ENCODE data around the gene LANCL3. TPM values are rescaled to one million over a fixed set of nuclear protein-coding genes. Genes with fewer than 3 reads are reported as not detected.
"Not testable (repeated sequence)": the region's sequence is repeated elsewhere in the genome, so short reads cannot be mapped to it uniquely, and the experiment has no call there.

LANCL3 gene
- total RNA-seq, 2 experiments from 2014 or later, result 0.04 TPM; not detected in 1

DNA sequence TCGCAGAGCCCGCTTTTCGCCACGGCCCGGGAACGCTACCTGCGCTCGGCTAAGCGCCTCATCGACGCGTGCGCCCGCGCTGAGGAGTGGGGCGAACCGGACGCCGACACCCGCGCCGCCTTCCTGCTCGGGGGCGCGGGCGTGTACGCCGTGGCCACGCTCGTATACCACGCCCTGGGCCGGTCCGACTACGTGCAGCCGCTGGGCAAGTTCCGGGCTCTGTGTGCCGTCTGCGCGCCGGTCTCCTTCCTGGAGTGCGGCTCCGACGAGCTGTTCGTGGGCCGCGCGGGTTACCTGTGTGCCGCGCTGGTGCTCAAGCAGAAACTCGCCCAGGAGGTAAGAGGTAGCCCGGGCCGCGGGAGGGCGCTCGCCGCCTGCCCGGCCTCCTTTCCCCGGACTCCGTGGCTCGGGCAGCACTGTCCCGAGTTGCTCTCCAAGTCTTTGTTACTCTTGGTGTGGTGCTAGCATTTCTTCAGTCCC lies 687 bp downstream of the LANCL3 start:
- H3K4me3 ChIP-seq (ENCODE audit: low read depth, low read length, poor library complexity, severe bottlenecking); H3K4me2 ChIP-seq (ENCODE audit: low read length); H3K36me3 ChIP-seq (ENCODE audit: insufficient read depth, low read length); H4K20me1 ChIP-seq (ENCODE audit: insufficient read depth, low read length); H3K9me2 ChIP-seq (ENCODE audit: insufficient read depth, low read length); H2AFZ ChIP-seq (ENCODE audit: low read length); CTCF ChIA-PET (ENCODE audit: unreplicated experiment); POLR2A ChIA-PET; H3K9me3 ChIP-seq (ENCODE audit: low read length); H3K4me1 ChIP-seq (ENCODE audit: insufficient read depth, low read length, poor library complexity, severe bottlenecking); H3K27ac ChIP-seq (ENCODE audit: low read depth, low read length, poor library complexity, severe bottlenecking); intact Hi-C loops (cut with micrococcal nuclease; ENCODE audit: unreplicated experiment); DNase-seq (ENCODE audit: low spot score); H3K79me2 ChIP-seq (ENCODE audit: insufficient read depth, low read depth, low read length); BruUV-seq (replicated peaks): not testable (repeated sequence)

DNA sequence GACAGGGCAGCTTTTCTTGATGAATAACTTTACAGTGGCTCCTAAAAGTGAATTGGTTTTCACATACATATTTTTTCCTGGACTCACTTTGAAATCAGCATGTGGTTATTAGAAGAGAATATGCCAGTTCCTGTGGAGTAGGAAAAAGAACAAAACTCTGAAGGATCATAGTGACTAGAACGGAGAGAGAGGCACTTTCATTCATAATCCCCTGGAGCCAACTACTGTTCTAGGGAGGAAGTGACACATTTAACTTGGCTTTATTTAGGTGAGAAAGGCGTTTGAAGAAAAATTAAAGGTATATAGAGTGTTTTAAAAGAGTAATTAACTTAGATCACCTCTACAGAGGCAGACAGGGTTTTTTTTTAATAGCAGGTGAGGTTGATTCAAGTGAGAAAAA lies 1.7 kb downstream of the LANCL3 start:
- H3K4me1 ChIP-seq (ENCODE audit: insufficient read depth, low read length, poor library complexity, severe bottlenecking); H3K4me2 ChIP-seq (ENCODE audit: low read length); H3K36me3 ChIP-seq (ENCODE audit: insufficient read depth, low read length); BruUV-seq (replicated peaks); intact Hi-C loops (cut with micrococcal nuclease; ENCODE audit: unreplicated experiment); POLR2A ChIA-PET; DNase-seq (ENCODE audit: low spot score); H3K4me3 ChIP-seq (ENCODE audit: low read depth, low read length, poor library complexity, severe bottlenecking); CTCF ChIA-PET (ENCODE audit: unreplicated experiment); H4K20me1 ChIP-seq (ENCODE audit: insufficient read depth, low read length); H3K27ac ChIP-seq (ENCODE audit: low read depth, low read length, poor library complexity, severe bottlenecking); H2AFZ ChIP-seq (ENCODE audit: low read length); H3K9me2 ChIP-seq (ENCODE audit: insufficient read depth, low read length); H3K9me3 ChIP-seq (ENCODE audit: low read length); H3K79me2 ChIP-seq (ENCODE audit: insufficient read depth, low read depth, low read length): not testable (repeated sequence)

DNA sequence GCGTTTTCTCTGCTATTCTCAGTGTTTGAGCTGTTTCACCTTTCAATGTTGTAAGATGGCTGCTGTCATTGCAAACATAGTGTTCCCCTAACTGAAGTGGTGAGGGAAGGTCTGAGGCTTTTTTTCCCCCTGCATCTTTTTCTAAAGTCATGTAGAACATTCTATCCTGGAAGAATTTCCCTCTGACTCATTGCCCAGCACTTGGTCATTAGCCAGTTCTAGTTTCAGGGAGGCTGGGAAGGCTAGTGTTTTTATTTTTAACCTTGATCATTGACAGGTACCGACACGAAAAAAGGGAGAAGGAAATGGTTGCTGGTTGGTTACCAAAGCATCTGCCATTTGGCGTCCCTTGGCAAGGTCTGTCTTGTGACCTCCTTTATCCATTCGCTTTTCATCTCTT lies 6.6 kb downstream of the LANCL3 start:
- Histone ChIP-seq H3K27ac (ENCODE audit: low read depth, low read length, poor library complexity, severe bottlenecking) (no peak overlapping the region), H3K4me3 (ENCODE audit: low read depth, low read length, poor library complexity, severe bottlenecking) (no peak overlapping the region), H3K9me2 (ENCODE audit: insufficient read depth, low read length) (no peaks in the 10 kb centered on the region), H3K4me1 (ENCODE audit: insufficient read depth, low read length, poor library complexity, severe bottlenecking) (no peaks in the 10 kb centered on the region), H3K9me3 (ENCODE audit: low read length) (no peaks in the 10 kb centered on the region), H4K20me1 (ENCODE audit: insufficient read depth, low read length) (no peaks in the 10 kb centered on the region), H3K36me3 (ENCODE audit: insufficient read depth, low read length) (no peaks in the 10 kb centered on the region), H2AFZ (ENCODE audit: low read length) (no peak overlapping the region), H3K79me2 (ENCODE audit: insufficient read depth, low read depth, low read length) (no peaks in the 10 kb centered on the region), H3K4me2 (ENCODE audit: low read length) (no peak overlapping the region)
- BruUV-seq (replicated peaks), result no TSS peak
- no peak for TF ChIP-seq EZH2phosphoT487 (IDR thresholded peaks at IDR 0.05; ENCODE audit: borderline replicate concordance, low read depth, low read length)
- TF ChIP-seq, protein P1, sequence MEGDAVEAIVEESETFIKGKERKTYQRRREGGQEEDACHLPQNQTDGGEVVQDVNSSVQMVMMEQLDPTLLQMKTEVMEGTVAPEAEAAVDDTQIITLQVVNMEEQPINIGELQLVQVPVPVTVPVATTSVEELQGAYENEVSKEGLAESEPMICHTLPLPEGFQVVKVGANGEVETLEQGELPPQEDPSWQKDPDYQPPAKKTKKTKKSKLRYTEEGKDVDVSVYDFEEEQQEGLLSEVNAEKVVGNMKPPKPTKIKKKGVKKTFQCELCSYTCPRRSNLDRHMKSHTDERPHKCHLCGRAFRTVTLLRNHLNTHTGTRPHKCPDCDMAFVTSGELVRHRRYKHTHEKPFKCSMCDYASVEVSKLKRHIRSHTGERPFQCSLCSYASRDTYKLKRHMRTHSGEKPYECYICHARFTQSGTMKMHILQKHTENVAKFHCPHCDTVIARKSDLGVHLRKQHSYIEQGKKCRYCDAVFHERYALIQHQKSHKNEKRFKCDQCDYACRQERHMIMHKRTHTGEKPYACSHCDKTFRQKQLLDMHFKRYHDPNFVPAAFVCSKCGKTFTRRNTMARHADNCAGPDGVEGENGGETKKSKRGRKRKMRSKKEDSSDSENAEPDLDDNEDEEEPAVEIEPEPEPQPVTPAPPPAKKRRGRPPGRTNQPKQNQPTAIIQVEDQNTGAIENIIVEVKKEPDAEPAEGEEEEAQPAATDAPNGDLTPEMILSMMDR (conservative IDR thresholded peaks at IDR 0.05; ENCODE audit: low read length), result no peak
- POLR2A ChIA-PET, result no interaction called here
- CTCF ChIA-PET (ENCODE audit: unreplicated experiment), result no interaction called here
- no peak for DNase-seq (ENCODE audit: low spot score)
- intact Hi-C loops (cut with micrococcal nuclease; ENCODE audit: unreplicated experiment), result no loop called here

DNA sequence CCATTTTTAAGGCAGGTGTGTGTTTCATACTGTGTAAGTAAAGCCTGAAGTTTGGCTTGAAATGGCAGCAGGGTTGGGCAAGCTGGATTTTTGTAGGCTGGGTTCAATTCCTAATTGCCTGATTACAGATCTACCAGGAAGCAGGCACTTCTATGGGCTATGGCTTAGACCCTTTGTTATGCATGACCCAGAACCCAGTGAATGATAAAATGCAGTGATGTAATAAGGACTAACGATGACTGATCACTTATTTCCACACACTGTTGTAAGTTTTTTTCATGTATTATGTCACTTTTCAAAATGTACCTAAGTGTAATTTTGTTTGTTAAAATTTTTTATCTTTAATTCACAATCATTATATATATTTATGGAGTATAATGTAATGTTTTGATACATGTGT lies 8.6 kb downstream of the LANCL3 start:
- POLR2A ChIA-PET, result no interaction called here
- BruUV-seq (replicated peaks), result no TSS peak
- Histone ChIP-seq H3K4me1 (ENCODE audit: insufficient read depth, low read length, poor library complexity, severe bottlenecking) (no peaks in the 10 kb centered on the region), H3K36me3 (ENCODE audit: insufficient read depth, low read length) (no peaks in the 10 kb centered on the region), H3K79me2 (ENCODE audit: insufficient read depth, low read depth, low read length) (no peaks in the 10 kb centered on the region), H3K4me2 (ENCODE audit: low read length) (no peak overlapping the region), H3K9me3 (ENCODE audit: low read length) (no peaks in the 10 kb centered on the region), H2AFZ (ENCODE audit: low read length) (no peak overlapping the region), H3K27ac (ENCODE audit: low read depth, low read length, poor library complexity, severe bottlenecking) (no peak overlapping the region), H4K20me1 (ENCODE audit: insufficient read depth, low read length) (no peaks in the 10 kb centered on the region), H3K9me2 (ENCODE audit: insufficient read depth, low read length) (no peaks in the 10 kb centered on the region), H3K4me3 (ENCODE audit: low read depth, low read length, poor library complexity, severe bottlenecking) (no peak overlapping the region)
- CTCF ChIA-PET (ENCODE audit: unreplicated experiment), result no interaction called here
- TF ChIP-seq EZH2phosphoT487 (IDR thresholded peaks at IDR 0.05; ENCODE audit: borderline replicate concordance, low read depth, low read length), result no peak
- TF ChIP-seq, protein P1 (conservative IDR thresholded peaks at IDR 0.05; ENCODE audit: low read length), result no peak
- DNase-seq (ENCODE audit: low spot score), result no peak
- intact Hi-C loops (cut with micrococcal nuclease; ENCODE audit: unreplicated experiment), result no loop called here

- H3K4me1 ChIP-seq (ENCODE audit: insufficient read depth, low read length, poor library complexity, severe bottlenecking); H2AFZ ChIP-seq (ENCODE audit: low read length); H3K9me3 ChIP-seq (ENCODE audit: low read length); intact Hi-C loops (cut with micrococcal nuclease; ENCODE audit: unreplicated experiment); H4K20me1 ChIP-seq (ENCODE audit: insufficient read depth, low read length); BruUV-seq (replicated peaks); H3K4me3 ChIP-seq (ENCODE audit: low read depth, low read length, poor library complexity, severe bottlenecking); H3K4me2 ChIP-seq (ENCODE audit: low read length); POLR2A ChIA-PET; H3K27ac ChIP-seq (ENCODE audit: low read depth, low read length, poor library complexity, severe bottlenecking); H3K36me3 ChIP-seq (ENCODE audit: insufficient read depth, low read length); H3K79me2 ChIP-seq (ENCODE audit: insufficient read depth, low read depth, low read length); CTCF ChIA-PET (ENCODE audit: unreplicated experiment); H3K9me2 ChIP-seq (ENCODE audit: insufficient read depth, low read length); DNase-seq (ENCODE audit: low spot score): not testable (repeated sequence)
These were observed 15.9 kb downstream of the LANCL3 start for GRCh38 chrX:37587337-37587736.

Data from OCI-LY7 (cell line).